Ishikawa (cell line): ENCODE results near the gene NEURL2.

ENCODE experiments used
- CEBPB ChIP-seq: IDR thresholded peaks from 2 replicates; pipeline ENCODE4 v1.6.1; 2012
- EGR1 ChIP-seq: IDR thresholded peaks from 2 replicates; pipeline ENCODE4 v1.6.1; 2012
- EP300 ChIP-seq: IDR thresholded peaks from 2 replicates; pipeline ENCODE4 v1.6.1; 2012; ENCODE audit warnings: borderline replicate concordance
- NFIC ChIP-seq: IDR thresholded peaks from 2 replicates; pipeline ENCODE4 v1.6.1; 2012
- RAD21 ChIP-seq: IDR thresholded peaks from 2 replicates; pipeline ENCODE4 v1.6.1; 2012; ENCODE audit warnings: low read depth
- TAF1 ChIP-seq: IDR thresholded peaks from 2 replicates; pipeline ENCODE4 v1.6.1; 2012; ENCODE audit warnings: low read depth, mild to moderate bottlenecking
- TCF12 ChIP-seq: IDR thresholded peaks from 2 replicates; pipeline ENCODE4 v1.6.1; 2012; ENCODE audit warnings: low read depth
- ZBTB7A ChIP-seq: IDR thresholded peaks from 2 replicates; pipeline ENCODE4 v1.6.1; 2012; ENCODE audit warnings: low read depth
- TF ChIP-seq, protein P1 (sequence below): IDR thresholded peaks from 2 replicates; pipeline ENCODE4 v1.6.1; 2012; ENCODE audit warnings: low read depth, mild to moderate bottlenecking

DNA sequence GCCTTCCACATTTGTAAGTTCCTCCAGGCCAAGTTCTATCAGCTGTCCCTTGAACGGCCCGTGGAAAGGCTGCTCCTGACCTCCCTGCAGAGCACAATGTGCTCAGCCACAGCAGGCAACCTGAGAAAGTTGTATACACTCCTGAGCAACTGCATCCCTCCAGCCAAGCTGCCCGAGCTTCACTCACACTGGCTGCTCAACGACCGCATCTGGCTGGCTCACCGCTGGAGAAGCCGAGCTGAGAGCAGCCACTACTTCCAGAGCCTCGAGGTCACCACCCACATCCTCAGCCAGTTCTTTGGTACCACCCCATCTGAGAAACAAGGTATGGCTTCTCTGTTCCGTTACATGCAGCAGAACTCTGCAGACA, 7.9 kb downstream of the NEURL2 start:
- TF ChIP-seq, protein P1, sequence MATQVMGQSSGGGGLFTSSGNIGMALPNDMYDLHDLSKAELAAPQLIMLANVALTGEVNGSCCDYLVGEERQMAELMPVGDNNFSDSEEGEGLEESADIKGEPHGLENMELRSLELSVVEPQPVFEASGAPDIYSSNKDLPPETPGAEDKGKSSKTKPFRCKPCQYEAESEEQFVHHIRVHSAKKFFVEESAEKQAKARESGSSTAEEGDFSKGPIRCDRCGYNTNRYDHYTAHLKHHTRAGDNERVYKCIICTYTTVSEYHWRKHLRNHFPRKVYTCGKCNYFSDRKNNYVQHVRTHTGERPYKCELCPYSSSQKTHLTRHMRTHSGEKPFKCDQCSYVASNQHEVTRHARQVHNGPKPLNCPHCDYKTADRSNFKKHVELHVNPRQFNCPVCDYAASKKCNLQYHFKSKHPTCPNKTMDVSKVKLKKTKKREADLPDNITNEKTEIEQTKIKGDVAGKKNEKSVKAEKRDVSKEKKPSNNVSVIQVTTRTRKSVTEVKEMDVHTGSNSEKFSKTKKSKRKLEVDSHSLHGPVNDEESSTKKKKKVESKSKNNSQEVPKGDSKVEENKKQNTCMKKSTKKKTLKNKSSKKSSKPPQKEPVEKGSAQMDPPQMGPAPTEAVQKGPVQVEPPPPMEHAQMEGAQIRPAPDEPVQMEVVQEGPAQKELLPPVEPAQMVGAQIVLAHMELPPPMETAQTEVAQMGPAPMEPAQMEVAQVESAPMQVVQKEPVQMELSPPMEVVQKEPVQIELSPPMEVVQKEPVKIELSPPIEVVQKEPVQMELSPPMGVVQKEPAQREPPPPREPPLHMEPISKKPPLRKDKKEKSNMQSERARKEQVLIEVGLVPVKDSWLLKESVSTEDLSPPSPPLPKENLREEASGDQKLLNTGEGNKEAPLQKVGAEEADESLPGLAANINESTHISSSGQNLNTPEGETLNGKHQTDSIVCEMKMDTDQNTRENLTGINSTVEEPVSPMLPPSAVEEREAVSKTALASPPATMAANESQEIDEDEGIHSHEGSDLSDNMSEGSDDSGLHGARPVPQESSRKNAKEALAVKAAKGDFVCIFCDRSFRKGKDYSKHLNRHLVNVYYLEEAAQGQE = no peak
- TF ChIP-seq EGR1 (no peak), RAD21 (no peak), TCF12 (no peak), EP300 (no peak), NFIC (no peak), CEBPB (no peak), TAF1 (no peak), ZBTB7A (no peak)
